DLD1 (cell line): ENCODE results near the gene USP11.

Source experiments
- in situ Hi-C: cut with HindIII; loops from 2 replicates; pipeline ENCODE4 v1.10.0; 2017; ENCODE audit warnings: low sequenced_read_pairs

USP11 gene

GRCh38 chrX:47202877-47203276 is 29.9 kb upstream of the USP11 start:
- in situ Hi-C loops: no loop called here

GRCh38 chrX:47204970-47205369 is 27.8 kb upstream of the USP11 start:
- in situ Hi-C loops: no loop called here

GRCh38 chrX:47206316-47206715 is 26.5 kb upstream of the USP11 start:
- in situ Hi-C loops: no loop called here

GRCh38 chrX:47208108-47208507 is 24.7 kb upstream of the USP11 start:
- in situ Hi-C loops: no loop called here

- in situ Hi-C loops: no loop called here
Measured at GRCh38 chrX:47209508-47210238, 23.1 kb upstream of the USP11 start.

GRCh38 chrX:47210661-47211425 is 22.0 kb upstream of the USP11 start:
- in situ Hi-C loops: no loop called here

GRCh38 chrX:47212381-47213293 is 20.2 kb upstream of the USP11 start:
- in situ Hi-C loops: no loop called here

GRCh38 chrX:47214435-47215077 is 18.3 kb upstream of the USP11 start:
- in situ Hi-C loops: no loop called here

- in situ Hi-C loops: no loop called here
Measured at GRCh38 chrX:47215291-47215900, 17.4 kb upstream of the USP11 start.

- in situ Hi-C loops: no loop called here
Measured at GRCh38 chrX:47216393-47216925, 16.4 kb upstream of the USP11 start.

- in situ Hi-C loops: no loop called here
Measured at GRCh38 chrX:47217121-47217851, 15.5 kb upstream of the USP11 start.

GRCh38 chrX:47217852-47218279 is 14.9 kb upstream of the USP11 start:
- in situ Hi-C loops: no loop called here

- in situ Hi-C loops: no loop called here
Measured at GRCh38 chrX:47218280-47218919, 14.4 kb upstream of the USP11 start, which contains the start of gene CDK16. TSS of gene CDK16 (plus strand) at chrX:47218681. CDS start at chrX:47223558, 4,877 bp downstream.

GRCh38 chrX:47218920-47219815 is 13.6 kb upstream of the USP11 start:
- in situ Hi-C loops: no loop called here

- in situ Hi-C loops: no loop called here
Measured at GRCh38 chrX:47221756-47222155, 11.1 kb upstream of the USP11 start.

- in situ Hi-C loops: no loop called here
Measured at GRCh38 chrX:47222751-47223350, 10.0 kb upstream of the USP11 start.

GRCh38 chrX:47223476-47224250 is 9.1 kb upstream of the USP11 start:
- in situ Hi-C loops: no loop called here
